Suprapubic skin (tissue), 4 donors: ENCODE data around the gene KCNA3.

Source experiments
- CTCF ChIP-seq, 2 donors: fragments of 200-600 bp in 1 of 2; fragments of 450-650 bp in 1 of 2; sonication (generic) in 1 of 2; IDR thresholded peaks; one replicate each; pipeline ENCODE4 v1.5.1; 2016 to 2019; ENCODE audit warnings: antibody characterized with exemption in 2 of 2, mild to moderate bottlenecking in 1 of 2, moderate library complexity in 1 of 2
- POLR2A ChIP-seq, 2 donors: fragments of 450-650 bp; IDR thresholded peaks; one replicate each; pipeline ENCODE4 v1.6.1; 2017; ENCODE audit warnings: antibody characterized with exemption in 2 of 2, mild to moderate bottlenecking in 2 of 2, moderate library complexity in 2 of 2
- POLR2AphosphoS5 ChIP-seq, 3 donors: sonication (generic); formaldehyde crosslinking; IDR thresholded peaks; one replicate each; pipeline ENCODE4 v1.6.1; 2017; ENCODE audit warnings: antibody characterized with exemption in 3 of 3

GRCh38 chr1:110718452-110718851, 43.7 kb upstream of the KCNA3 start:
- no peak for TF ChIP-seq CTCF (IDR thresholded peaks at IDR 0.05)
- TF ChIP-seq POLR2A (IDR thresholded peaks at IDR 0.05): no peak
- TF ChIP-seq POLR2AphosphoS5 (IDR thresholded peaks at IDR 0.05): no peak
